ENCODE measurements around the gene SPTBN5.

The SPTBN5 gene

DNA sequence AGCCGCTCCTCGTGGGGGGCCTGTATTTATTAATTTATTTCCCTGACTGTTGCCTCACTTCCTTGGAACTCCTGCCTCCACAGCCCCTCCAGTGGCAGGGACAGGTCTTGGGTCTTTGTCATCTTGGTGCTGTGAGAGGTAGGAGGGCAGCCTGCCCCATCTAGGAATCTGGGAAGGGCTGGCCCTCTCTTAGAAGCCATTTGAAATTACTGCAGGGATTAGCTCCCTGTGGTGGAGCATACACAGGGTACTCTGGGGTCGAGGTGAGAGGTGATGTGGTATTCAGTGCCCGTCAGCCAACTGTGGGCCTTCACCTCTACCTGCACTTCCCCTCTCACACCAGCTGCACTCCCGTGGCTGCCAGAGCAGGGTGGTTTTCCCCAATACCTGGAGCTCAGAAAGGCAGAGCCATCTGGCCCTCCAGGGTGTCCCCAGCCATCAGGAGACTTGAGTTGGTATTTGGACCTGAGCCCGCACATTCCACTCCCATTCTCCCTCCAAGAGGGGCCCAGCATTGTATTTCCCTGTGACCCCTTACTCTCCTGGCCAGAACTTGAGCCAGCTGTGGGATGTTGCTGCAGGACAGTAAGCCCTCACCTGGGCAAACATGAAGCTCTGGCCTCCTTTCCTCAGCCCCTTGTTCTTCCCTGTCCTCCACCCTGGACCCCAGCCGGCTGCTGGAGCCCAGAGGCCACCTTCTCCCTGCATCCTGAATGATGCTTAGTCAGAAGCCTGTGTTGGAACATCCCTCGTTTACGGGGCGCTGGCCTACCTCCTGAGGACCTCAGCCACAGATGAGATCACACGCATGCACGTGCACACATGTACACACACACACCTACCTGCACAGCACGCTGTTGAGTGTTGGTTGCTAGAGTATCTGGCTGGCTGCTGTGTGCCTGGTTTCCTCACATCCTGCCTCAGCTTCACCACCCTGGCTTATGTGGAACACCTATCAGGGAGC lies 68.0 kb downstream of the SPTBN5 start:
- Histone ChIP-seq H3K27ac (ENCODE audit: low read depth, low read length, poor library complexity, severe bottlenecking) (no peak overlapping the region), H3K9me3 (ENCODE audit: low read length) (no peaks in the 10 kb centered on the region), H3K27me3 (ENCODE audit: insufficient read depth, low read length) (no peaks in the 10 kb centered on the region), H4K20me1 (ENCODE audit: insufficient read depth, low read length) (no peaks in the 10 kb centered on the region), H3K4me3 (ENCODE audit: low read depth, low read length, poor library complexity, severe bottlenecking) (no peak overlapping the region), H3K36me3 (ENCODE audit: insufficient read depth, low read length) (peaks cover 3% of the 10 kb centered on the region; the same call in 1 of the 2 replicates), H3K9ac (ENCODE audit: low read length) (no peak overlapping the region), H3F3A (ENCODE audit: insufficient read depth, low read length) (no peaks in the 10 kb centered on the region), H3K4me2 (ENCODE audit: low read length) (no peak overlapping the region), H2AFZ (ENCODE audit: low read length) (no peak overlapping the region), H3K4me1 (ENCODE audit: insufficient read depth, low read length, severe bottlenecking) (peaks cover 13% of the 10 kb centered on the region), H3K79me2 (ENCODE audit: insufficient read depth, low read length) (no peaks in the 10 kb centered on the region), H3K9me2 (ENCODE audit: low read depth, low read length) (no peaks in the 10 kb centered on the region)
- no peak for TF ChIP-seq EZH2 (IDR thresholded peaks at IDR 0.05; ENCODE audit: borderline replicate concordance, low read length)
- TF ChIP-seq, protein P1, sequence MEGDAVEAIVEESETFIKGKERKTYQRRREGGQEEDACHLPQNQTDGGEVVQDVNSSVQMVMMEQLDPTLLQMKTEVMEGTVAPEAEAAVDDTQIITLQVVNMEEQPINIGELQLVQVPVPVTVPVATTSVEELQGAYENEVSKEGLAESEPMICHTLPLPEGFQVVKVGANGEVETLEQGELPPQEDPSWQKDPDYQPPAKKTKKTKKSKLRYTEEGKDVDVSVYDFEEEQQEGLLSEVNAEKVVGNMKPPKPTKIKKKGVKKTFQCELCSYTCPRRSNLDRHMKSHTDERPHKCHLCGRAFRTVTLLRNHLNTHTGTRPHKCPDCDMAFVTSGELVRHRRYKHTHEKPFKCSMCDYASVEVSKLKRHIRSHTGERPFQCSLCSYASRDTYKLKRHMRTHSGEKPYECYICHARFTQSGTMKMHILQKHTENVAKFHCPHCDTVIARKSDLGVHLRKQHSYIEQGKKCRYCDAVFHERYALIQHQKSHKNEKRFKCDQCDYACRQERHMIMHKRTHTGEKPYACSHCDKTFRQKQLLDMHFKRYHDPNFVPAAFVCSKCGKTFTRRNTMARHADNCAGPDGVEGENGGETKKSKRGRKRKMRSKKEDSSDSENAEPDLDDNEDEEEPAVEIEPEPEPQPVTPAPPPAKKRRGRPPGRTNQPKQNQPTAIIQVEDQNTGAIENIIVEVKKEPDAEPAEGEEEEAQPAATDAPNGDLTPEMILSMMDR (IDR thresholded peaks at IDR 0.05; ENCODE audit: low read length), result no peak

DNA sequence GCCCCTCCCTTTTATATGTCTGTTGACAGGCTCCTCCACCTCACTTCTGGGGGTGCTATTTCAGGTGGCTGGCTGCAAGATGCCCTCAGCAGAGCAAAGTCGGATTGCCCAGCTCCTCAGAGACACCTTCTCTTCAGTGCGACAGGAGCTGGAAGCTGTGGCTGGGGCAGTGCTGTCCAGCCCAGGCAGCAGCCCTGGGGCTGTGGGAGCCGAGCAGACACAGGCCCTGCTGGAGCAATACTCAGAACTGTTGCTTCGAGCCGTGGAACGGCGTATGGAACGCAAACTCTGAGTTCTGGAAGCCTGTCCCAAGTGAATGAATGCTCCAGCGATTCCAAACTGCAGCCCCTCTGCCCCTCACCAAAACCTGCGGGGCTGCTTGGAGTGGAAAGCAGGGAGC lies 68.7 kb downstream of the SPTBN5 start:
- no peaks in the 10 kb centered on the region for H3K9me2 ChIP-seq (ENCODE audit: low read depth, low read length)
- H3K4me1 ChIP-seq (ENCODE audit: insufficient read depth, low read length, severe bottlenecking), result peaks cover 13% of the 10 kb centered on the region
- no peaks in the 10 kb centered on the region for H3K27me3 ChIP-seq (ENCODE audit: insufficient read depth, low read length)
- H3F3A ChIP-seq (ENCODE audit: insufficient read depth, low read length), result no peaks in the 10 kb centered on the region
- no peaks in the 10 kb centered on the region for H4K20me1 ChIP-seq (ENCODE audit: insufficient read depth, low read length)
- TF ChIP-seq, protein P1 (IDR thresholded peaks at IDR 0.05; ENCODE audit: low read length), result no peak
- TF ChIP-seq EZH2 (IDR thresholded peaks at IDR 0.05; ENCODE audit: borderline replicate concordance, low read length), result no peak
- H3K9ac ChIP-seq (ENCODE audit: low read length), result no peak overlapping the region
- peaks cover 4% of the 10 kb centered on the region; the same call in 1 of the 2 replicates for H3K36me3 ChIP-seq (ENCODE audit: insufficient read depth, low read length)
- no peaks in the 10 kb centered on the region for H3K9me3 ChIP-seq (ENCODE audit: low read length)
- no peak overlapping the region for H3K4me3 ChIP-seq (ENCODE audit: low read depth, low read length, poor library complexity, severe bottlenecking)
- H3K79me2 ChIP-seq (ENCODE audit: insufficient read depth, low read length), result no peaks in the 10 kb centered on the region
- no peak overlapping the region for H3K4me2 ChIP-seq (ENCODE audit: low read length)
- no peak overlapping the region for H3K27ac ChIP-seq (ENCODE audit: low read depth, low read length, poor library complexity, severe bottlenecking)
- no peak overlapping the region for H2AFZ ChIP-seq (ENCODE audit: low read length)

DNA sequence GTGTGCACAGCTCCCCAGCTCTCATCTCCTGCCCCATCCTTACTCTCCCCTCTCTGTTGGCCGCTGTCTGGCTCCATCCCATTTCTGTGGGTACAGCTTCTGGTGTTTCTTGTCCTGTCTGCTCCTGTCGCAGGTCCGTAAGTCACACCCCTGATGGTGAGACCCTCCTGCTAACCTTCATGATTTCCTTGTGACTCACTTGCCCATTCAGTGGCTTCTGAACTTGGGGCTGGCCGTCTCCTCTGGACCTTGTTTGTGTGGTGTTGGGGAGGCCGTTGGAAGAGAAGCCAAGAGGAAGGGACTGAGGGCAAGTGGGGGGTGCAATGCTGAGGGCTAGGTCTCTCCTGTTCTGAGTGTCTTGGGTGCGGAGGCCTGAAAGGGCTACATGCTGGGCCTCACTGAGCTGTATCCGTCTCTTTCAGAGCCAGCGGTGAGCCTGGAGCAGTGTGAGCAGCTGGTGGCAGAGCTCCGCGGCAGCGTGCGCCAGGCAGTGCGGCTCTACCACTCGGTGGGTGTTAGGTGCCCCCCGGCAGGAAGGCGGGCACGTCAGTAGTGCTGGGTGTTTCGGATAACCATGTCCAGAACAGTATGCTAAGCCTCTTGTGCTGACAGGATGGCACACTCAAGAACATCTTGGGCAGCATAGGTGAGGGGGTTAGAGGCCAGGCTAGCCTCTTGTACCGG lies 69.6 kb downstream of the SPTBN5 start:
- no peak for TF ChIP-seq EZH2 (IDR thresholded peaks at IDR 0.05; ENCODE audit: borderline replicate concordance, low read length)
- TF ChIP-seq, protein P1 (IDR thresholded peaks at IDR 0.05; ENCODE audit: low read length), result no peak
- H3K4me2 ChIP-seq (ENCODE audit: low read length), result no peak overlapping the region
- no peaks in the 10 kb centered on the region for H4K20me1 ChIP-seq (ENCODE audit: insufficient read depth, low read length)
- no peak overlapping the region for H3K4me3 ChIP-seq (ENCODE audit: low read depth, low read length, poor library complexity, severe bottlenecking)
- peaks cover 13% of the 10 kb centered on the region for H3K4me1 ChIP-seq (ENCODE audit: insufficient read depth, low read length, severe bottlenecking)
- H3K27ac ChIP-seq (ENCODE audit: low read depth, low read length, poor library complexity, severe bottlenecking), result no peak overlapping the region
- H3K79me2 ChIP-seq (ENCODE audit: insufficient read depth, low read length), result no peaks in the 10 kb centered on the region
- H3K36me3 ChIP-seq (ENCODE audit: insufficient read depth, low read length), result peaks cover 4% of the 10 kb centered on the region; the same call in 1 of the 2 replicates
- no peaks in the 10 kb centered on the region for H3K27me3 ChIP-seq (ENCODE audit: insufficient read depth, low read length)
- no peak overlapping the region for H3K9ac ChIP-seq (ENCODE audit: low read length)
- H3K9me2 ChIP-seq (ENCODE audit: low read depth, low read length), result no peaks in the 10 kb centered on the region
- no peaks in the 10 kb centered on the region for H3K9me3 ChIP-seq (ENCODE audit: low read length)
- H2AFZ ChIP-seq (ENCODE audit: low read length), result no peak overlapping the region
- no peaks in the 10 kb centered on the region for H3F3A ChIP-seq (ENCODE audit: insufficient read depth, low read length)
